Measurements from ENCODE around the gene CCDC187.
"Not testable (repeated sequence)": the region's sequence is repeated elsewhere in the genome, so short reads cannot be mapped to it uniquely, and the experiment has no call there.

CCDC187 gene

GRCh38 chr9:136283291-136284235 lies 20.3 kb downstream of the CCDC187 start:
- FAIRE-seq: no peak

DNA sequence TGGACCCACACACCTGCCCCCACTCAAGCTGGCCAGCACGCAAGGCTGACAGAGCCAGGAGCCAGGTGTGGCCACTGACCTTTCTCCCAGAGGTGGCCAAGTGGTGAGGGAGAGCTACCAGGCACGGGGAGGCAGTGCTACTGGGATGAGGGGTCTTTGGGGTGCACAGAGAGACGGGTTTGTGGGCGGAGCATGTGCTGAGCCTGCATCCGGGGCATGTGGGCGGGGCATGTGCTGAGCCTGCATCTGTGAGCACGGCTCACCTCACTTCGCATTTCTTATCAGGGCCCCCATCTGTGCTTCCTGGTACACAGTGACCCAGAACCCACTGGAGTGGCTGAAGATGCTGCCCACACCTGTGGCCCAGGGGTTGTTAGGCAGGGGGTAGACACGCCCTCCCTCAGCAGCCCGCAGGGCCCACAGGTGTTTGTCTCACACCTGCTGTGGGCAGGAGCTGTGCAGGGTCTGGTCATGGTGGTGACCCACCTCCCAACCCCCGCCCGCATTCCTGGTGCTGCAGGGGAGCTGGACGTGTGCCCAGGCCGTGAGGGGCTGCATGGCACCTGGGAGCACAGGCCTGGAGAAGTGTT lies 21.5 kb downstream of the CCDC187 start:
- FAIRE-seq: no peak

GRCh38 chr9:136281421-136282271 lies 22.2 kb downstream of the CCDC187 start:
- no peak for FAIRE-seq

- no peak for FAIRE-seq
Observed at GRCh38 chr9:136280535-136281315, 23.2 kb downstream of the CCDC187 start.

DNA sequence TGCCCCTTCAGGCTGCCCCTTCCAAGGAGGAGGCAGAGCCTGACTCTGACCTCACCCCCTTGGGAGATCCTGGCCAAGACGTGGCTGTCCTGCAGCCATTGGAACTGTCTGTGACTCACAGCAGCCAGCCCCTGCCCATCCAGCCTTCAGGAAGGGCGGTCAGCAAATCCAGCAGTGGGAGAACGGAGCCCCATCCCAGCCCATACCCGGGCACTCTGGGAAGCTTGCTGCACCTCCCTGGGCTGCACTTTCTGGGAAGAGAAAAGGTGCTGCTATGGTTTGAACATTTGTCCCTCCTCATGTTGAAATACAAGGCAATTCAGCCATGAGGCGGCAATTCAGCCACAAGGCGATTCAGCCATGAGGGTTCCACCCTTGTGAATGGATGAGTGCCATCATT lies 24.4 kb downstream of the CCDC187 start:
- no peak for FAIRE-seq

GRCh38 chr9:136278894-136279293 lies 25.0 kb downstream of the CCDC187 start:
- FAIRE-seq: no peak

DNA sequence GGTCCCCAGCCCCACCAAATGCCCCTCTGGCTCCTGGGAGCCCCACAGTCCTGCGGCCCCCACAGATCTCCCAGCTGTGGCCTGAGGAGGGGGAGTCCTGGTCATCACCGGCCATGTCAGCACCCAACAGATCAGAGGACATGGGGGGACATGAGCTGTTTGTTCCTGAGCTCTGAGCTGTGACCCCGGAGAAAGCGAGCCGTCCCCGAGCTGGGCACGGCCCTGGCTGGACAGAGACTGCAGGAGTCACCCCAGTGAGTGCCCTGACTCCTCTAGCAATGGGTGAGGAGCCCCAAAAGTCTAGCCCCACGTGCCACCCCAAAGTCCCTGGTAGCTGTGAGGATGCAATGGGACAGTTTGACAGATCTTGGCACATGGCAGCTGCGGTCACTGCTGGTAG lies 25.7 kb downstream of the CCDC187 start:
- FAIRE-seq: no peak

GRCh38 chr9:136277746-136278145 lies 26.1 kb downstream of the CCDC187 start:
- FAIRE-seq: no peak

DNA sequence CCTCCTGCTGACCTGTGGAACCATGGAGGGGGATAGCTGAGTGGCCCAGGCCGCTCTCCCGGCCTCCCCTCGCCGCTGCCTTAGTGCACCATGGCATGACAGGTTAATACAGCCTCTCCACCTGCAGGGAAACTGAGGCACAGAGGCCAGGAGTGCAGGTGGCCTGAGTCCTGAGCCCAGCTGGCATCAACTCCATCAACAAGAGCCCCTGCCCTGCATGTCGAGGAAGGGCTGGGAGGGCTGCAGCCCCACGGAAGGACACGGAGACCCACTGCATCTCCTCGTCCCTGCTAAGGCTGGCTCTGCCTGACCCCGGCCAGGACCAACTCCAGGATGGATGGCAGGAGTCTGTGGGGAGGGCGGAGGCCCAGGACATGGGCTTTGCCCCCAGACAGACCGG lies 27.2 kb downstream of the CCDC187 start:
- FAIRE-seq: no peak

- FAIRE-seq: no peak
Observed at GRCh38 chr9:136275655-136276429, 28.1 kb downstream of the CCDC187 start.

DNA sequence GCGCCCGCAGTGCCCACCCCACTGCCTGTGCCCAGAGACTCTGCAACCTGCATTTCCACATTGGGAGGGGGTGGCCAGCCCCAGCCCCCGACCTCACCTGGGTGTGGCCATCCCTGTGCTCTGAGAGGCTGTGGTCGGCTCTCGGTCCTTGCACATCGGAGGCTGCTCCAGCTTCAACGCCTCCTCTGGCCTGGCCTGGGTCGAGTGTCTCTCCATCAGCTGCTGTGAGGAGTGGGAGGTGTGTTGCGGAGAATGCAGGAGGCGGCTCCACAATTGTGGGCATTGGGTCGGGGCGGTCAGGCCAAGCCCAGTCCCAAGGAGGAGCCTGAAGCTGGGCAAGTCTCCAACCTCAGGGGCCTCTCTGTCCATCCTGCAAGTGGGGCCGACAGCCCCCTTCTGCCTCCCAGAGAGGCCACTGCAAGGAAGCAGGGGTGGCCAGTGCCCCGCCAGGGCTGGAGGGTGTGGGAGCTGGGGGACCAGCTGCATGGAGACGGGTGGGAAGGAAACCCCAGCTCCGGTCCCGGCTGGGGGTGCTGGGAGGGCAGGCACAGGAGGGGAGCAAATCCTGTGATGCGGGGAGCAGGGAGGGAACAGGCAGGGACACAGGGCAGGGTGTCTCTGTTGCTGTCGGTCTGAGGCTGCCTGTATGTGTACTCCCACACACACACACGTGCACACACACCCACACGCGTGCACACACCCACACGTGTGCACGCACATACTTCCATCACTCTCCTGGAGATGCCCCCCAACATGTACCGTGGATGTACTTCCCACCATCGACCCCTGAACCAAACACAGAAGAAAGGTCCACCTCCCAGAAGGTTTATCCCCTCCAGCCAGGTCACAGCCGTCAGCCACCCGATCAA lies 28.9 kb downstream of the CCDC187 start:
- FAIRE-seq: no peak

GRCh38 chr9:136273921-136274785 lies 29.7 kb downstream of the CCDC187 start:
- no peak for FAIRE-seq

DNA sequence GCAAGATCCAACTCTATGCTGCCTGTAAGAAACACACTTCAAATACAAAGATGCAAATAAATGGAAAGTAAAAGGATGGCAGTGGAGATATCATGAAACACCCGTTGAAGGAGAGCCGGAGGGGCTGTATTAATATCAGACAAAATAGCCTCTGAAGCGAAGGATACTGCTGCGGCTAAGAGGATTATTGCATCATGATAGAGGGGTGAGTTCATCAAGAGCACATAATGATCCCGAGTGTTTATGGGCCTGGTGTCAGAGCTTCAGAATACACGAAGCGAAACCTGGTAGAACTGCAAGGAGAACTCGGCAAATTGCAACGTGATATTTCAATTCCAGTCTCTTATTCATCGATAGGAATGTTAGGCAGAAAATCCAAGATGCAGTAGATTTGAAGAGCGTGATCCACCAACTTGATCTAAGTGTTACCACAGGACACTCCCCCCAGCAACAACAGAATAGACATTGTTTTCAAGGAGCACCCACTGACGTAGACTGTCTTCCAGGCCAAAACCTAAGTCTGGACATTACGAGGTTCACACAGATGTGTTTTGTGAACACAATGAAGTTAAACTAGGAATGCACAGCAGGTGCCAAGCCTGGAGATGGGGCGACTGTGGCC lies 30.5 kb downstream of the CCDC187 start:
- FAIRE-seq: no peak

DNA sequence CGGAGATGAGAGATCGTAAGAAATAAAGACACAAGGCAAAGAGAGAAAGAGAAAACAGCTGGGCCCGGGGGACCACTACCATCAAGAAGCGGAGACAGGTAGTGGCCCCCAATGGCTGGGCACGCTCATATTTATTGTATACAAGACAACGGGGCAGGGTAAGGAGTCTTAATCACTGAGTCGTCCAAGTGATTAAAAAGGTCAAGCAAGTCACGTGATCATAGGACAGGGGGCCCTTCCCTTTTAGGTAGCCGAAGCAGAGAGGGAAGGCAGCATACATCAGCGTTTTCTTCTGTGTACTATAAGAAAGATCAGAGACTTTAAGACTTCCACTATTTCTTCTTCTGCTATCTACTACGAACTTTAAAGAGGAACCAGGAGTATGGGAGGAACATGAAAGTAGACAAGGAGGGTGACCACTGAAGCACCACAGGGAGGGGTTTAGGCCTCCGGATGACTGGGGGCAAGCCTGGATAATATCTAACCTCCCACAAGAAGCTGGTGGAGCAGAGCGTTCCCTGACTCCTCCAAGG lies 33.7 kb downstream of the CCDC187 start:
- FAIRE-seq: no peak

DNA sequence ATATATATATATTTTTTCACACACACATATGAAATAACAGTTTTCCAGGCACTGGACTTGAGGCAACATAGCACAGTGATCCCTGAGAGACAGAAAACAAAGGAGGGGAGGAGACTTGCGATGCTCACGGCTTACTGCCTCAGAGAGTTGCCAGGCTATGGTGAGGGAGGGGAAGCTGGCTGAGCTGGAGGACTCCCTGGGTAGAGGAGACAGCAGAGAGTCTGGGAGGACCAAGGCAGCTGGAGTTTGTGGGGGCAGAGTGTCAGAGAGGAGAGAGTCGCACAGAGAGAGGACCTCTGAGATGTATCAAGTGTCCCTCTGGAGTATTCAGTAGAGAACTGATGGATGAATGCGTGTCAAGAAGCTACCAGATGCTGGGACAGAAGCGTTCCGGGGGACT lies 35.2 kb downstream of the CCDC187 start:
- FAIRE-seq: no peak

DNA sequence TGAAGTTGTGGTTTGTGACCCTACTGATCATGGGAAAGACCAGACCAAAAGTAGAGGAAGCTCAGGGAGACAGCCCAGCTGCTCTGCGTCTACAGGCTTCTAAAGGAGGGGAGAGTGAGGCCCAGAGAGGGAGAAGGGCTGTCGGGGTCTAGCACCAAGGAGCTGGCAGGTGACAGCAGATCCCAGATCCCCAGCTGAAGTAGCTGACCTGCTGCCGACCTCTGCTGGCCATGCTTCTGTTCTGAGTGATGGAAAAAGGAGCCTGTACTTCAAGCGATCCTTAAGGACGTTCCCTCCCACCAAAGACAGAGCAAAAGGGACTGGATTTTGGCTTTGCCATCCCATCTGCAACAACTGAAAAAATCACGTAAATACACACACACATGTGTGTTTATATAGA lies 35.6 kb downstream of the CCDC187 start:
- FAIRE-seq: no peak

GRCh38 chr9:136267261-136268111 lies 36.4 kb downstream of the CCDC187 start:
- no peak for FAIRE-seq

- FAIRE-seq: not testable (repeated sequence)
Observed at GRCh38 chr9:136266641-136267040, 37.3 kb downstream of the CCDC187 start.

Measured in TTC549 (cell line).